HEK293T (cell line): ENCODE data around the gene APH1A.

Experiments used
- CTCF ChIA-PET: fragments of 350-600 bp; formaldehyde crosslinking; extraction: SDS; loops from one replicate; lab custom pipeline; 2021; ENCODE audit warnings: antibody characterized with exemption, inconsistent platforms; lab: Yijun Ruan, JAX
- POLR2A ChIA-PET: fragments of 350-600 bp; formaldehyde crosslinking; extraction: SDS; loops from one replicate; lab custom pipeline; 2020; ENCODE audit warnings: antibody characterized with exemption, inconsistent platforms; lab: Yijun Ruan, JAX
- DNase-seq: peaks from one replicate; pipeline ENCODE4 v3.0.0; 2012; ENCODE audit warnings: mixed read lengths; ENCODE audit errors: extremely low spot score
- ARNT ChIP-seq: fragments of 450-650 bp; IDR thresholded peaks from 2 replicates; pipeline ENCODE4 v1.6.1; 2017; ENCODE audit warnings: mild to moderate bottlenecking
- BHLHE40 ChIP-seq: fragments of 450-650 bp; IDR thresholded peaks from 2 replicates; pipeline ENCODE4 v1.6.1; 2016; ENCODE audit warnings: mild to moderate bottlenecking, moderate library complexity, borderline replicate concordance
- CTBP1 ChIP-seq: fragments of 450-650 bp; IDR thresholded peaks from 2 replicates; pipeline ENCODE4 v1.6.1; 2016; ENCODE audit warnings: borderline replicate concordance
- ELF4 ChIP-seq: fragments of 450-650 bp; IDR thresholded peaks from 2 replicates; pipeline ENCODE4 v1.6.1; 2017; ENCODE audit warnings: antibody characterized with exemption
- FOXA1 ChIP-seq: fragments of 450-650 bp; IDR thresholded peaks from 2 replicates; pipeline ENCODE4 v1.6.1; 2016; ENCODE audit warnings: mild to moderate bottlenecking
- FOXK2 ChIP-seq: fragments of 450-650 bp; IDR thresholded peaks from 2 replicates; pipeline ENCODE4 v1.6.1; 2016; ENCODE audit warnings: mild to moderate bottlenecking
- FOXM1 ChIP-seq: fragments of 450-650 bp; IDR thresholded peaks from 2 replicates; pipeline ENCODE4 v1.6.1; 2017; ENCODE audit warnings: mild to moderate bottlenecking, borderline replicate concordance
- HDGF ChIP-seq: fragments of 450-650 bp; IDR thresholded peaks from 2 replicates; pipeline ENCODE4 v1.6.1; 2017; ENCODE audit warnings: antibody characterized with exemption, borderline replicate concordance
- L3MBTL2 ChIP-seq: fragments of 450-650 bp; conservative IDR thresholded peaks from 2 replicates; pipeline ENCODE4 v1.6.1; 2016; ENCODE audit warnings: mild to moderate bottlenecking
- LEF1 ChIP-seq: fragments of 450-650 bp; IDR thresholded peaks from 2 replicates; pipeline ENCODE4 v1.6.1; 2017; ENCODE audit warnings: mild to moderate bottlenecking, borderline replicate concordance
- NFRKB ChIP-seq: fragments of 450-650 bp; IDR thresholded peaks from 2 replicates; pipeline ENCODE4 v1.6.1; 2016; ENCODE audit warnings: mild to moderate bottlenecking, moderate library complexity
- PKNOX1 ChIP-seq: fragments of 450-650 bp; IDR thresholded peaks from 2 replicates; pipeline ENCODE4 v1.6.1; 2016
- SP1 ChIP-seq: fragments of 450-650 bp; IDR thresholded peaks from 2 replicates; pipeline ENCODE4 v1.6.1; 2017
- SUZ12 ChIP-seq: fragments of 450-650 bp; IDR thresholded peaks from 2 replicates; pipeline ENCODE4 v1.6.1; 2016; ENCODE audit warnings: mild to moderate bottlenecking
- TARDBP ChIP-seq: fragments of 450-650 bp; IDR thresholded peaks from 2 replicates; pipeline ENCODE4 v1.6.1; 2016
- ZNF384 ChIP-seq: fragments of 450-650 bp; IDR thresholded peaks from 2 replicates; pipeline ENCODE4 v1.6.1; 2016

Gene APH1A

GRCh38 chr1:150283260-150283659 lies 14.4 kb upstream of the APH1A start:
- TF ChIP-seq CTBP1 (no peak), TARDBP (no peak), ELF4 (no peak), BHLHE40 (no peak), ARNT (no peak), FOXK2 (no peak), SUZ12 (no peak), FOXA1 (no peak), HDGF (no peak)
- DNase-seq, result no peak
- CTCF ChIA-PET, result interaction anchor here (0.6 to 0.8 kb wide), 2 partner anchors 27 to 85 kb away, joined by 3 to 5 read pairs; no protein-coding TSS in a partner anchor
- POLR2A ChIA-PET, result no interaction called here

- no peak for DNase-seq
- TF ChIP-seq FOXK2 (no peak), ELF4 (no peak), FOXA1 (no peak), FOXM1 (no peak), TARDBP (no peak), ZNF384 (no peak)
- ChIA-PET CTCF (interaction anchor here (0.6 to 4.4 kb wide), 2 partner anchors 26 to 85 kb away, joined by 3 to 38 read pairs; partner anchors contain the start of gene CA14), POLR2A (interaction anchor here (1.3 kb wide), 1 partner anchor 25 kb away, joined by 3 read pairs; the partner anchor contains the start of gene CA14)
Measured at GRCh38 chr1:150282558-150282958, 13.7 kb upstream of the APH1A start.

DNA sequence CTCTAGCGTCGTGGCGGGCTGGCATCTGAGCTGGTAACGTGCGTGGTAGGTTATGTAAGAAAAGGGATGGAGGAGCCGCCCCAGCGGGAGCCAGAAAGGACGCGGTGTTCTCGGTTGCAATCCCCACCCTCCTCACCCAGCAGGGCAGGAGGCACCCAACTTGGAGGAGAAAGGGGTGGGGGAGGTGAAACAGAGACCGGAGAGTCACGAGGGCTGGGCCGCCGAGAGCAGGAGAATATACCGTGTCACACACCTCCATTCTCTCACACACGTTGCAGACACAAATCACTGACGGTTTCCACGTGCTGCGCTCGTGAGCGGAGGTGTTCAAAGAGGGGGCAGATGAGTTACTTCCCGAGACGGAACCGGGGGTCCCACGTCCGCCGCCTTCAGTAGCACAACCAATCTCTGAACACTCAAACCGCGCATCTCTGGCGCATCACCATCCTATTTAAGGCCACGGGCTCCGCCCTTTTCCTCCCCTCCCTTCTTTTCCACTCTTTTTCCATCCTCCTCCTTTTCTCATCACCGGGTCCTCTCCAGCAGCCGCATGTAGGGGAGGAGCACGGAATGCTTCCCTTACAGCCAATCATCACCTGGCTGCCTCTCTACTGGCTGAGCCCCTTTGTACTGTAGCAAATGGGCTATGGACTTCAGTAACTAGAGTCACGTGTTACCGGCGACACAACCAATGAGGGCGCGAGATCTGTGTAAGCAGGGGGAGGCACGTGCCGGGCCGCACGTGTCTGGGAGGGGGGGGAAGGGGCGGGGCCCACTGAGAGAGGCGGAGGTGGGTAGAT lies 13.1 kb upstream of the APH1A start, which contains the start of gene CIART:
CIART (plus strand) TSS at position 797 of the 800 bp plus-strand sequence. CDS start 714 bp downstream, outside the sequence.
- DNase-seq, result peak; percentile 88
- POLR2A ChIA-PET, result interaction anchor here (1.3 to 2.0 kb wide), 4 partner anchors 9 to 26 kb away, joined by 3 to 10 read pairs (median 4); partner anchors contain the start of genes C1orf54 and CA14
- TF ChIP-seq PKNOX1 (peak; percentile 17; the same call in 1 of the 2 replicates), ZNF384 (no peak), BHLHE40 (0 out of 2 replicates have a peak, but pooled peaks have one; percentile 32), L3MBTL2 (peak; percentile 91)
- CTCF ChIA-PET, result interaction anchor here (0.6 to 4.4 kb wide), 4 partner anchors 9 to 25 kb away, joined by 3 to 38 read pairs (median 7); partner anchors contain the start of genes C1orf54 and CA14

- CTCF ChIA-PET, result interaction anchor here (0.6 to 4.4 kb wide), 4 partner anchors 9 to 25 kb away, joined by 3 to 38 read pairs (median 7); partner anchors contain the start of genes C1orf54 and CA14
- POLR2A ChIA-PET, result interaction anchor here (0.9 to 3.7 kb wide), 6 partner anchors 9 to 83 kb away, joined by 3 to 20 read pairs (median 4); partner anchors contain the start of genes APH1A, C1orf54, CA14 and RPRD2
- TF ChIP-seq ELF4 (no peak), ZNF384 (peak; percentile 88), CTBP1 (no peak)
Measured at GRCh38 chr1:150281221-150281757, 12.5 kb upstream of the APH1A start.

DNA sequence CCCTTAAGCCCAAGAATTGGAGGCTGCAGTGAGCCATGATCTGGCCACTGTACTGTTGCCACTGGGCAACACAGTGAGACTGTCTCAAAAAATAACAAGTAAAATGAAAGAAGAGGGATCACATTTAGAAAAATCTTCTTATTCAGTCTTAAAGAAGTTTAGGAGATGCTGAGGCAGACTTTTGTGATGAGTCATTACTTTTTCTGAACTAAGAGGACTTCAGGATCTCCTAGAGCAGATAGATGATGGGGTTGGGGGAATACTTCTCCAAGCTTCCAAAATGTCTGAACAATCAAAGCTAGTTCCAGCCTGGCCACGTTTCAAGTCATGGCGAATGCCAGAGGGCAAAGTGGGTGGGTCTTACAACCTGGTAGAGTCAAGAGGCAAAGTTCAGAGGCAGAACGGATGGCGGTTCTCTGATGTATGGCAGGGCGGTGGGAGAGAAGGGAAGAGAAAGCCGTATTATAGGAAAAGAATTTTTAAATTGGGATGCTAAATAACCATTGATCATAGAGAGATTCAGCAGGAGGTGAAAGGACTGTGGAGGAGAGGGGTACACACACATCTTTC lies 11.4 kb upstream of the APH1A start:
- DNase-seq, result no peak
- TF ChIP-seq CTBP1 (no peak), FOXK2 (no peak), FOXM1 (no peak), NFRKB (no peak), L3MBTL2 (no peak), LEF1 (no peak), SP1 (no peak), FOXA1 (no peak), ZNF384 (no peak), PKNOX1 (no peak), ARNT (no peak), BHLHE40 (no peak), HDGF (no peak)
- POLR2A ChIA-PET, result interaction anchor here (0.9 to 3.7 kb wide), 6 partner anchors 8 to 84 kb away, joined by 3 to 20 read pairs (median 6); partner anchors contain the start of genes APH1A, C1orf54 and RPRD2
- CTCF ChIA-PET, result interaction anchor here (2.0 to 4.4 kb wide), 2 partner anchors 8 to 24 kb away, joined by 11 to 38 read pairs; partner anchors contain the start of genes C1orf54 and CA14

More at GRCh38 chr1:150281221-150281757, 12.5 kb upstream of the APH1A start:
- peak; percentile 69 for DNase-seq

GRCh38 chr1:150273311-150273710 lies 4.5 kb upstream of the APH1A start:
- POLR2A ChIA-PET, result interaction anchor here (1.4 to 6.7 kb wide), 5 partner anchors 8 to 91 kb away, joined by 3 to 137 read pairs (median 10); partner anchors contain the start of genes ANP32E, CA14 and RPRD2
- no peak for TF ChIP-seq TARDBP
- no peak for TF ChIP-seq CTBP1
- no peak for TF ChIP-seq L3MBTL2
- TF ChIP-seq FOXA1, result no peak
- TF ChIP-seq FOXK2, result no peak
- TF ChIP-seq SUZ12, result no peak
- no peak for TF ChIP-seq BHLHE40
- TF ChIP-seq ARNT, result no peak
- TF ChIP-seq LEF1, result no peak
- TF ChIP-seq ZNF384, result no peak
- no peak for DNase-seq
- CTCF ChIA-PET, result interaction anchor here (0.6 to 3.6 kb wide), 7 partner anchors 8 to 264 kb away, joined by 3 to 20 read pairs (median 7); partner anchors contain the start of gene CA14
